ENCODE results near the gene SFXN5. TPM values are rescaled to one million over a fixed set of nuclear protein-coding genes. Genes with fewer than 3 reads are reported as not detected.

SFXN5 gene
- polyA plus RNA-seq, 3 donors: 5.9 to 28.6 (median 9.5) TPM

- no peak for TF ChIP-seq CTCF (IDR thresholded peaks at IDR 0.05)
- Mint-ChIP-seq H3K4me1 (peaks cover 4% of the 10 kb centered on the region), H3K4me3 (no peak overlapping the region), H3K9me3 (peaks cover 0 to 7% (median 0%) of the 10 kb centered on the region in 7 donors), H3K36me3 (no peaks in the 10 kb centered on the region), H3K27me3 (ENCODE audit: low read depth in 3 of 3) (peaks cover 39 to 44% (median 42%) of the 10 kb centered on the region in 3 donors), H3K27ac (no peak overlapping the region)
- intact Hi-C loops (cut with micrococcal nuclease): no loop called here
- DNase-seq: no peak
- Histone ChIP-seq H3K27ac (ENCODE audit: low read depth in 1 of 2, low read length in 2 of 2) (no peak overlapping the region), H3K36me3 (replicated peaks in 1 of 2; ENCODE audit: control insufficient read depth in 1 of 2, insufficient read depth in 2 of 2, low read length in 2 of 2) (no peaks in the 10 kb centered on the region), H3K4me3 (replicated peaks in 1 of 3; ENCODE audit: low read depth in 2 of 3, low read length in 3 of 3) (no peak overlapping the region), H3K9me3 (replicated peaks in 1 of 2; ENCODE audit: control insufficient read depth in 1 of 2, insufficient read depth in 1 of 2, low read length in 2 of 2) (peaks cover 0 to 39% of the 10 kb centered on the region in 2 donors), H3K4me2 (replicated peaks; ENCODE audit: extremely low read depth, low read length, poor library complexity, severe bottlenecking) (no peak overlapping the region), H3K4me1 (ENCODE audit: control insufficient read depth in 1 of 2, insufficient read depth in 2 of 2, low read length in 2 of 2) (no peaks in the 10 kb centered on the region), H2AFZ (ENCODE audit: insufficient read depth, low read depth, low read length, poor library complexity, severe bottlenecking) (no peak overlapping the region), H4K20me1 (ENCODE audit: insufficient read depth, low read length) (no peaks in the 10 kb centered on the region), H3K27me3 (ENCODE audit: control insufficient read depth in 2 of 2, insufficient read depth in 2 of 2, low read length in 2 of 2) (peaks cover 77 to 93% of the 10 kb centered on the region in 2 donors), H3K9ac (ENCODE audit: insufficient read depth, low read length, poor library complexity, severe bottlenecking) (no peak overlapping the region), H3K79me2 (ENCODE audit: insufficient read depth, low read length) (no peaks in the 10 kb centered on the region)
- WGBS (ENCODE audit: insufficient coverage): 45% methylated on average over 4 of the region's 6 CpGs
Observed at GRCh38 chr2:72926811-72927465, 144.6 kb downstream of the SFXN5 start.

GRCh38 chr2:72926368-72926767 lies 145.1 kb downstream of the SFXN5 start:
- Mint-ChIP-seq H3K4me1 (peaks cover 4% of the 10 kb centered on the region), H3K4me3 (no peak overlapping the region), H3K36me3 (no peaks in the 10 kb centered on the region), H3K9me3 (peaks cover 0 to 7% (median 0%) of the 10 kb centered on the region in 7 donors), H3K27ac (no peak overlapping the region), H3K27me3 (ENCODE audit: low read depth in 3 of 3) (peaks cover 42 to 48% (median 47%) of the 10 kb centered on the region in 3 donors)
- no peak overlapping the region for H2AFZ ChIP-seq (ENCODE audit: insufficient read depth, low read depth, low read length, poor library complexity, severe bottlenecking)
- no peak overlapping the region for H3K4me2 ChIP-seq (replicated peaks; ENCODE audit: extremely low read depth, low read length, poor library complexity, severe bottlenecking)
- H3K9me3 ChIP-seq (replicated peaks in 1 of 2; ENCODE audit: control insufficient read depth in 1 of 2, insufficient read depth in 1 of 2, low read length in 2 of 2): peaks cover 0 to 44% of the 10 kb centered on the region in 2 donors
- H3K9ac ChIP-seq (ENCODE audit: insufficient read depth, low read length, poor library complexity, severe bottlenecking): no peak overlapping the region
- peaks cover 83 to 94% of the 10 kb centered on the region in 2 donors for H3K27me3 ChIP-seq (ENCODE audit: control insufficient read depth in 2 of 2, insufficient read depth in 2 of 2, low read length in 2 of 2)
- TF ChIP-seq CTCF (IDR thresholded peaks at IDR 0.05): no peak
- H3K4me1 ChIP-seq (ENCODE audit: control insufficient read depth in 1 of 2, insufficient read depth in 2 of 2, low read length in 2 of 2): no peaks in the 10 kb centered on the region
- no peaks in the 10 kb centered on the region for H3K79me2 ChIP-seq (ENCODE audit: insufficient read depth, low read length)
- DNase-seq: no peak
- H3K36me3 ChIP-seq (replicated peaks in 1 of 2; ENCODE audit: control insufficient read depth in 1 of 2, insufficient read depth in 2 of 2, low read length in 2 of 2): no peaks in the 10 kb centered on the region
- no CpG with 5 or more reads among the region's 4 CpGs for WGBS (ENCODE audit: insufficient coverage)
- intact Hi-C loops (cut with micrococcal nuclease): no loop called here
- no peak overlapping the region for H3K27ac ChIP-seq (ENCODE audit: low read depth in 1 of 2, low read length in 2 of 2)
- H3K4me3 ChIP-seq (replicated peaks in 1 of 3; ENCODE audit: low read depth in 2 of 3, low read length in 3 of 3): no peak overlapping the region
- no peaks in the 10 kb centered on the region for H4K20me1 ChIP-seq (ENCODE audit: insufficient read depth, low read length)
